ENCODE data around the gene MRNIP. TPM values are rescaled to one million over a fixed set of nuclear protein-coding genes. Genes with fewer than 3 reads are reported as not detected.

MRNIP gene
- polyA plus RNA-seq, 2 of the 4 experiments (the other 2 are of a cell fraction), result 21.4 to 29.7 TPM

- no peak for DNase-seq (ENCODE audit: low read depth in 1 of 2, low spot score in 1 of 2)
- CTCF ChIA-PET, result interaction anchor here (0.8 to 1.0 kb wide), 2 partner anchors 20 to 52 kb away, joined by 3 read pairs; no protein-coding TSS in a partner anchor
Measured at GRCh38 chr5:179852993-179853547, 5.5 kb downstream of the MRNIP start.

GRCh38 chr5:179841621-179842020, 17.0 kb downstream of the MRNIP start:
- CTCF ChIA-PET, result interaction anchor here (0.9 to 2.3 kb wide), 3 partner anchors 15 to 67 kb away, joined by 3 to 9 read pairs (median 4); no protein-coding TSS in a partner anchor
- Histone ChIP-seq H3K4me1 (peaks cover 14% of the 10 kb centered on the region; the same call in 1 of the 3 replicates), H3K4me2 (no peak overlapping the region), H3K4me3 (no peak overlapping the region), H3K27ac (no peak overlapping the region), H3K9me3 (peaks cover 18% of the 10 kb centered on the region)
- DNase-seq (ENCODE audit: low read depth in 1 of 2, low spot score in 1 of 2) (no peak), ATAC-seq (peak; percentile 3 to 12), FAIRE-seq (no peak)
- POLR2A ChIA-PET, result no interaction called here
- WGBS (ENCODE audit: missing lambda C conversion rate), result 87% methylated on average over 7 of the region's 9 CpGs
- no peak for TF ChIP-seq GATA3 (IDR thresholded peaks at IDR 0.05; ENCODE audit: borderline replicate concordance)
- TF ChIP-seq TFCP2L1 (CRISPR knock-in tag; IDR thresholded peaks at IDR 0.05), result peak; percentile 25; the same call in 1 of the 2 replicates

More at GRCh38 chr5:179852993-179853547, 5.5 kb downstream of the MRNIP start:
- POLR2A ChIA-PET, result no interaction called here
- TF ChIP-seq MYC (IDR thresholded peaks at IDR 0.05; ENCODE audit: borderline replicate concordance, low read length), result no peak
- no peak for TF ChIP-seq ZFP36 (IDR thresholded peaks at IDR 0.05; ENCODE audit: borderline replicate concordance, partially characterized antibody)
- TF ChIP-seq ELK1 (IDR thresholded peaks at IDR 0.05; ENCODE audit: low read depth, low read length), result no peak
- TF ChIP-seq, protein P1, sequence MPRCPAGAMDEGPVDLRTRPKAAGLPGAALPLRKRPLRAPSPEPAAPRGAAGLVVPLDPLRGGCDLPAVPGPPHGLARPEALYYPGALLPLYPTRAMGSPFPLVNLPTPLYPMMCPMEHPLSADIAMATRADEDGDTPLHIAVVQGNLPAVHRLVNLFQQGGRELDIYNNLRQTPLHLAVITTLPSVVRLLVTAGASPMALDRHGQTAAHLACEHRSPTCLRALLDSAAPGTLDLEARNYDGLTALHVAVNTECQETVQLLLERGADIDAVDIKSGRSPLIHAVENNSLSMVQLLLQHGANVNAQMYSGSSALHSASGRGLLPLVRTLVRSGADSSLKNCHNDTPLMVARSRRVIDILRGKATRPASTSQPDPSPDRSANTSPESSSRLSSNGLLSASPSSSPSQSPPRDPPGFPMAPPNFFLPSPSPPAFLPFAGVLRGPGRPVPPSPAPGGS (IDR thresholded peaks at IDR 0.05), result no peak
- no peak for TF ChIP-seq ZC3H11A (IDR thresholded peaks at IDR 0.05)
- no peak for TF ChIP-seq SREBF2 (IDR thresholded peaks at IDR 0.05)
- no peak for TF ChIP-seq ZNF302 (CRISPR knock-in tag; IDR thresholded peaks at IDR 0.05)
- no peak for TF ChIP-seq REST (IDR thresholded peaks at IDR 0.05)
- TF ChIP-seq, protein P2, sequence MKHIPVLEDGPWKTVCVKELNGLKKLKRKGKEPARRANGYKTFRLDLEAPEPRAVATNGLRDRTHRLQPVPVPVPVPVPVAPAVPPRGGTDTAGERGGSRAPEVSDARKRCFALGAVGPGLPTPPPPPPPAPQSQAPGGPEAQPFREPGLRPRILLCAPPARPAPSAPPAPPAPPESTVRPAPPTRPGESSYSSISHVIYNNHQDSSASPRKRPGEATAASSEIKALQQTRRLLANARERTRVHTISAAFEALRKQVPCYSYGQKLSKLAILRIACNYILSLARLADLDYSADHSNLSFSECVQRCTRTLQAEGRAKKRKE (CRISPR knock-in tag; IDR thresholded peaks at IDR 0.05; ENCODE audit: low read depth), result no peak
- TF ChIP-seq MAFK (IDR thresholded peaks at IDR 0.05; ENCODE audit: partially characterized antibody), result no peak
- no peak for TF ChIP-seq EHMT2 (IDR thresholded peaks at IDR 0.05; ENCODE audit: low read depth)
- TF ChIP-seq KDM5A (IDR thresholded peaks at IDR 0.05), result no peak
- no peak for TF ChIP-seq HEYL (CRISPR knock-in tag; IDR thresholded peaks at IDR 0.05)
- no peak for TF ChIP-seq TP53 (CRISPR knock-in tag; IDR thresholded peaks at IDR 0.05)
- TF ChIP-seq EP300 (IDR thresholded peaks at IDR 0.05), result no peak
- TF ChIP-seq MAZ (IDR thresholded peaks at IDR 0.05; ENCODE audit: borderline replicate concordance, low read depth, low read length), result no peak
- Histone ChIP-seq H3K27ac (no peak overlapping the region), H3K4me3 (no peak overlapping the region), H3K9me3 (no peaks in the 10 kb centered on the region), H3K4me2 (no peak overlapping the region), H3K4me1 (peaks cover 3% of the 10 kb centered on the region; the same call in 1 of the 3 replicates)
- FAIRE-seq (no peak), ATAC-seq (no peak)
- WGBS (ENCODE audit: missing lambda C conversion rate), result 85% methylated on average over 8 of the region's 8 CpGs
